Mesothelial cell of epicardium (in vitro differentiated cells): ENCODE results near the gene ZNF593. TPM values are rescaled to one million over a fixed set of nuclear protein-coding genes. Genes with fewer than 3 reads are reported as not detected.

ENCODE experiments used
- DNase-seq, 2 experiments: peaks; one replicate each; pipeline ENCODE4 v3.0.0; 2021; ENCODE audit warnings: low spot score in 2 of 2; ENCODE audit not compliant: unreplicated experiment in 2 of 2
- H3K27ac Mint-ChIP-seq: 2 replicates; pipeline ENCODE4 v1.8.0; 2021; ENCODE audit warnings: mixed read lengths
- H3K27me3 Mint-ChIP-seq: 2 replicates; pipeline ENCODE4 v1.8.0; 2021; ENCODE audit warnings: low read depth, mixed read lengths
- H3K36me3 Mint-ChIP-seq: 2 replicates; pipeline ENCODE4 v1.8.0; 2021; ENCODE audit warnings: mixed read lengths
- H3K4me1 Mint-ChIP-seq: 2 replicates; pipeline ENCODE4 v1.8.0; 2021; ENCODE audit warnings: mixed read lengths
- H3K4me3 Mint-ChIP-seq: 2 replicates; pipeline ENCODE4 v1.8.0; 2021; ENCODE audit warnings: mild to moderate bottlenecking, moderate library complexity, mixed read lengths
- H3K9me3 Mint-ChIP-seq: 2 replicates; pipeline ENCODE4 v1.8.0; 2021; ENCODE audit warnings: mixed read lengths
- CTCF ChIP-seq: fragments of 200-600 bp; sonication (generic); IDR thresholded peaks from one replicate; pipeline ENCODE4 v1.5.0; 2021; ENCODE audit warnings: antibody characterized with exemption; ENCODE audit not compliant: unreplicated experiment
- total RNA-seq: library from RNA; stranded (reverse); gene quantifications from 3 replicates; pipeline ENCODE4 v1.2.1, GENCODE V29; 2021

ZNF593 gene
- total RNA-seq, 1 donor from 2014 or later, result 28.7 TPM

DNA sequence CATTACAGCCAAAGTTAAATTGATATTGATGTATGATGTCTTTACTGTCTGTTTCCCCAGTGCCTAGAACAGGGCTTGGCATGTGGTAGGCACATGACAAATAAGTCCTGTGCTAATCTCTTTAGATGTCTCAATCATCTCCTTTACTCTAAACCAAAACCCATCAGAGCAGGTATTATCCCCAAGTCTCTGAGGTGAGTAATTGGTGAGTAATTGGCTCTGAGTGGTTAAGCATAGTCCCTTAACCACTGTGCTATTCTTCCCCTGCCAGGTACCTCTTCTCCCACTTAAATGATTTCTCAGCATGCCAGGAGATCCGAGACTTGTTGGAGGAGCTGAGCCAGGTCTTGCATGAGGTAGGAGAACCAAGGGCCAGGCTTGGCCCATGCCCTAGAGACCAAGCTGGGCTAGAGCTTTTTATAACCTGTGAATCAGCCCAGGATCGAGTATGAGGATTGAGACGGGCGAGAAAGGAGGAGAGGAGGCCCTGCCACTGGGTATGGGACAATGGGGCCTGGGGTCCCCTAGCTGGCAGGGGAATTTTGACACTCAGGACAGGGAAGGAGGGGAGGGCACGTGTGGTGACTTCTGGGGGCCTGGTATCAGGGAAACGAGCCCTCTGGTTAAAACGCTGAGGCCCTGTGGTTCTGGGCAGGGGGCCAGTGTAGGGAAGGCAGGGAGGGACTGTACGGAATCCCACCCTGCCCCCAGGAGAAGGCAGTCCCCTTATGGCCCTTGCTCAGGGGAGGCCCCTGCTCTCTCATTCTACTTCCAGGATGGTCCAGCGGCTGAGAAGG is 12.1 kb downstream of the ZNF593 start:
- Mint-ChIP-seq H3K27me3 (no peaks in the 10 kb centered on the region), H3K4me1 (peaks cover 12% of the 10 kb centered on the region), H3K36me3 (peaks cover 18% of the 10 kb centered on the region), H3K9me3 (no peaks in the 10 kb centered on the region), H3K4me3 (no peak overlapping the region), H3K27ac (no peak overlapping the region)
- no peak for DNase-seq
- TF ChIP-seq CTCF, result no peak

GRCh38 chr1:26182383-26182696 is 12.6 kb downstream of the ZNF593 start:
- DNase-seq, result no peak
- TF ChIP-seq CTCF, result no peak
- H3K27me3 Mint-ChIP-seq, result no peaks in the 10 kb centered on the region
- H3K36me3 Mint-ChIP-seq, result peaks cover 18% of the 10 kb centered on the region
- H3K4me1 Mint-ChIP-seq, result peaks cover 9% of the 10 kb centered on the region
- H3K27ac Mint-ChIP-seq, result no peak overlapping the region
- no peaks in the 10 kb centered on the region for H3K9me3 Mint-ChIP-seq
- H3K4me3 Mint-ChIP-seq, result no peak overlapping the region

DNA sequence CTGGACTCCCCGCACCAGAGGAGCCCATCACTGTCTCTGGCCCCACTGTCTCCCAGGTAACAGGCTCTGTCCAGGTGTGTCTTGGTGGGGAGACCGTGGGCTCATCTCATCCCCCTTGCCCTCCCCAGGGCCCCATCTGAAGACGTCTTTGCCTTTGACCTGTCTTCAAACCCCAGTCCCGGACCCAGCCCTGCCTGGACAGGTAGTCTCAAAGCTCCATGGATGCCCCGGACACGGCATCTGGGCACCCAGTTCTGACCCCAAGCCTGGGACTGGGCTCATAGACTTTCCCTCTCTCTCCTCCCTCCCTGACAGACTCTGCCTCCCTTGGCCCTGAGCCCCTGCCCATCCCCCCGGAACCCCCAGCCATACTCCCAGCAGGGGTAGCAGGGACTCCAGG is 14.4 kb downstream of the ZNF593 start:
- Mint-ChIP-seq H3K36me3 (peaks cover 18% of the 10 kb centered on the region), H3K27me3 (no peaks in the 10 kb centered on the region), H3K4me3 (no peak overlapping the region), H3K4me1 (no peaks in the 10 kb centered on the region), H3K9me3 (no peaks in the 10 kb centered on the region), H3K27ac (no peak overlapping the region)
- no peak for TF ChIP-seq CTCF
- no peak for DNase-seq

DNA sequence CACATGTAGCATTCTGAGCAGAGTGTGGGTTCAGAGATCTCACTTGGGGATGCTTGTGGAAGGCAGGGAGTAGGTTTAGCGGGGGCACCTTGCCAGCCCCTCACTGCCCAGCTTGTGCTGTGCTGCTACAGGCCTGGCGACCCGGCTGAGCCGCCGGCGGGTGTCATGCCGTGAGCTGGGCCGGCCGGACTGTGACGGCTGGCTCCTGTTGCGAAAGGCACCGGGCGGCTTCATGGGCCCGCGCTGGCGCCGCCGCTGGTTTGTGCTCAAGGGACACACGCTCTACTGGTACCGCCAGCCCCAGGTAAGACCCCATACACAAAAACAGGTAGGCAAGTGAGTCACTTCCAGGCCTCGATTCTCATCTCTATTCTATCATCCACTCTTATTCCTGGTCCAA is 15.2 kb downstream of the ZNF593 start:
- no peaks in the 10 kb centered on the region for H3K27me3 Mint-ChIP-seq
- no peak for TF ChIP-seq CTCF
- peaks cover 2% of the 10 kb centered on the region for H3K4me1 Mint-ChIP-seq
- H3K36me3 Mint-ChIP-seq, result peaks cover 21% of the 10 kb centered on the region
- H3K27ac Mint-ChIP-seq, result no peak overlapping the region
- H3K4me3 Mint-ChIP-seq, result no peak overlapping the region
- no peaks in the 10 kb centered on the region for H3K9me3 Mint-ChIP-seq
- no peak for DNase-seq

DNA sequence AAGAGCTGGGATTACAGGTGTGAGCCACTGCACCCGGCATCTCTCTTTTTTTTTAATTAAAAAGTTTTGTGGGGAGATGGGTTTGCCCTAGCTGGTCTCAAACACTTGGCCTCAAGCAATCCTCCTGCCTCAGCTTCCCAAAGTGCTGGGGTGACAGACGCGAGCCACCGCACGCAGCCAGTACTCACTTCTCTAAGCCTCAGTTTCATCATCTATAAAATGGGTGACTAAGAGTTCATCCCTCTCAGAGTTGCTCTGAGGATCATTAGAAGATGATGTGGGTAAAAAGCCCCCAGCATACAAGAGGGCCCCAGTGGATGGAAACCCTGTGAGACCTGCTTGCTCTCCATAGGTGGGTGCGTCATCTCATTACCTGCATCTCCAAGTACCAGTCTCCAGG is 18.2 kb downstream of the ZNF593 start:
- Mint-ChIP-seq H3K27ac (no peak overlapping the region), H3K27me3 (no peaks in the 10 kb centered on the region), H3K4me3 (no peak overlapping the region), H3K36me3 (peaks cover 10% of the 10 kb centered on the region), H3K9me3 (no peaks in the 10 kb centered on the region), H3K4me1 (peaks cover 13% of the 10 kb centered on the region)
- no peak for DNase-seq
- TF ChIP-seq CTCF, result no peak
